ENCODE data around the gene COL4A2.

COL4A2 gene

GRCh38 chr13:110306960-110307766, at the start of gene COL4A2, which contains the start of gene COL4A1:
Gene COL4A2, plus strand, starts transcription at chr13:110307284. Its CDS starts 620 bp downstream, at chr13:110307904.
Gene COL4A1, minus strand, starts transcription at chr13:110307157. Its CDS starts 130 bp downstream, at chr13:110307027.
- no peak for DNase-seq

- no peak for DNase-seq
These were observed 49.7 kb upstream of the COL4A2 start for GRCh38 chr13:110257408-110257807.

- DNase-seq, result no peak
These were observed 48.0 kb upstream of the COL4A2 start for GRCh38 chr13:110258876-110259631.

- no peak for DNase-seq
These were observed 47.4 kb upstream of the COL4A2 start for GRCh38 chr13:110259651-110260050.

GRCh38 chr13:110261166-110262081, 45.7 kb upstream of the COL4A2 start:
- no peak for DNase-seq

GRCh38 chr13:110262082-110262436, 45.0 kb upstream of the COL4A2 start:
- no peak for DNase-seq

GRCh38 chr13:110262508-110263291, 44.4 kb upstream of the COL4A2 start:
- DNase-seq, result no peak

GRCh38 chr13:110263404-110263803, 43.7 kb upstream of the COL4A2 start:
- DNase-seq, result no peak

- DNase-seq, result no peak
These were observed 43.2 kb upstream of the COL4A2 start for GRCh38 chr13:110263888-110264287.

- DNase-seq, result no peak
These were observed 42.3 kb upstream of the COL4A2 start for GRCh38 chr13:110264685-110265275.

GRCh38 chr13:110265341-110265681, 41.8 kb upstream of the COL4A2 start:
- DNase-seq, result no peak

- DNase-seq, result no peak
These were observed 41.2 kb upstream of the COL4A2 start for GRCh38 chr13:110265682-110266430.

- no peak for DNase-seq
These were observed 40.7 kb upstream of the COL4A2 start for GRCh38 chr13:110266431-110266809.

- DNase-seq, result no peak
These were observed 40.1 kb upstream of the COL4A2 start for GRCh38 chr13:110266983-110267382.

- DNase-seq, result no peak
These were observed 39.0 kb upstream of the COL4A2 start for GRCh38 chr13:110268061-110268460.

GRCh38 chr13:110268576-110269185, 38.4 kb upstream of the COL4A2 start:
- no peak for DNase-seq

- DNase-seq, result no peak
These were observed 37.4 kb upstream of the COL4A2 start for GRCh38 chr13:110269509-110270185.

GRCh38 chr13:110270507-110270906, 36.6 kb upstream of the COL4A2 start:
- no peak for DNase-seq

GRCh38 chr13:110271313-110271712, 35.8 kb upstream of the COL4A2 start:
- no peak for DNase-seq

- DNase-seq, result no peak
These were observed 34.9 kb upstream of the COL4A2 start for GRCh38 chr13:110272227-110272626.

All from NCI-H187 (cell line).